GM21529 (cell line): ENCODE measurements around the gene TOB2.

Experiments used
- ATAC-seq: cut with Tn5 transposase; IDR thresholded peaks from one replicate; pipeline ENCODE4 v1.9.1; 2021; ENCODE audit not compliant: unreplicated experiment

TOB2 gene

DNA sequence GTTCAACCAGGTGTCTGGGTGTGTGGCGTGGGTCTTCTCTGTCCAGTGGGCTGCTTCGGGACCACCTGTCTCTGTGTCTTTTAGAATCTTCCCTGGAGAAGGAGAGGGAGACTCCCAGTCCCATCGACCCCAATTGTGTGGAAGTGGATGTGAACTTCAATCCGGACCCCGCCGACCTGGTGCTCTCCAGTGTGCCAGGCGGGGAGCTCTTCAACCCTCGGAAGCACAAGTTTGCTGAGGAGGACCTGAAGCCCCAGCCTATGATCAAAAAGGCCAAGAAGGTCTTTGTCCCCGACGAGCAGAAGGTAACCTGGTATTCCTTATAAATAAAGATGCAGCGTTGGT lies 52.6 kb downstream of the TOB2 start:
- ATAC-seq = no peak

- ATAC-seq = no peak
Measured at GRCh38 chr22:41387341-41387740, 59.3 kb downstream of the TOB2 start.

DNA sequence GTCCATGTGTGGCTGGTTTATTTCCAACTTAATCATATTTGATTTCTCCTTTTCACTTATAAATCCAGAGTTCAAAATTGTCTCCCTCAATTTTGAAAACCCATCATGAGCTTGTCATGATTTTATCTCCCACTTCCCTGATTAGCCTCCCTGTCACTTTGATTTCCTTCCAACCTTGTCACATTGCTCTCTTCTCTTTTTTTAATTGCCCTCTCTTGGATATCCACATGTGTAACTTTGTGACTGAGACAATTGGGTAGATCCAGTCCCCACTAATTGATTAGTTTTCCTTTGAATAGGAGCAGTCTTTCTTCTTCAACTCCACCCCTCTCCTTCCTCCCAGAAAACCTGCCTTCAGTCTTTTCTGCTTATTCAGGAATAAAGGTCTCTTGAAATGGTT lies 62.5 kb downstream of the TOB2 start:
- ATAC-seq = no peak
